HEK293T (cell line): ENCODE data around the gene FBLN2.

Experiments used
- ARNT ChIP-seq: fragments of 450-650 bp; IDR thresholded peaks from 2 replicates; pipeline ENCODE4 v1.6.1; 2017; ENCODE audit warnings: mild to moderate bottlenecking
- BHLHE40 ChIP-seq: fragments of 450-650 bp; IDR thresholded peaks from 2 replicates; pipeline ENCODE4 v1.6.1; 2016; ENCODE audit warnings: mild to moderate bottlenecking, moderate library complexity, borderline replicate concordance
- ELF4 ChIP-seq: fragments of 450-650 bp; IDR thresholded peaks from 2 replicates; pipeline ENCODE4 v1.6.1; 2017; ENCODE audit warnings: antibody characterized with exemption
- FOXA1 ChIP-seq: fragments of 450-650 bp; IDR thresholded peaks from 2 replicates; pipeline ENCODE4 v1.6.1; 2016; ENCODE audit warnings: mild to moderate bottlenecking
- FOXK2 ChIP-seq: fragments of 450-650 bp; IDR thresholded peaks from 2 replicates; pipeline ENCODE4 v1.6.1; 2016; ENCODE audit warnings: mild to moderate bottlenecking
- FOXM1 ChIP-seq: fragments of 450-650 bp; IDR thresholded peaks from 2 replicates; pipeline ENCODE4 v1.6.1; 2017; ENCODE audit warnings: mild to moderate bottlenecking, borderline replicate concordance
- HDGF ChIP-seq: fragments of 450-650 bp; IDR thresholded peaks from 2 replicates; pipeline ENCODE4 v1.6.1; 2017; ENCODE audit warnings: antibody characterized with exemption, borderline replicate concordance
- SP1 ChIP-seq: fragments of 450-650 bp; IDR thresholded peaks from 2 replicates; pipeline ENCODE4 v1.6.1; 2017
- SUZ12 ChIP-seq: fragments of 450-650 bp; IDR thresholded peaks from 2 replicates; pipeline ENCODE4 v1.6.1; 2016; ENCODE audit warnings: mild to moderate bottlenecking
- TARDBP ChIP-seq: fragments of 450-650 bp; IDR thresholded peaks from 2 replicates; pipeline ENCODE4 v1.6.1; 2016
- ZNF384 ChIP-seq: fragments of 450-650 bp; IDR thresholded peaks from 2 replicates; pipeline ENCODE4 v1.6.1; 2016

DNA sequence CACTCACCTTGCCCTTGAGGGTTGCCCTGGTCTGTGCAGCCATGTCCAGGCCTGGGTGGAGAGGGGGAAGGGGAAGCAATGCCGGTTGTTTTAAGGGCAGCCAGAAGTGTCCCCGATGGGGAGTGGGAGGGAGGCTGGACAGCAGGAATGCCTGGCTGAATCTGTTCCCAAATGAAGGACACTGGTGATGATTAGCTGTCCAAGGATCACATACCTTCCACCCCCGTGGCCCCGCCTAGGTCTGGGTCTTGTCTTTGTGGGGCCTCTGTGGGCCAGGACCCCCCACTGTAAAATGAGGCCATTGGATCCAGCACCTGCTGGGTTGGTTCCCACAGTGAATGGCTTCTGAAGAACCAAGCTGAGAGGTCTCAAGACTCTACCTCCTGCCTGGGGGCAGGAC, 71.4 kb downstream of the FBLN2 start:
- TF ChIP-seq HDGF (no peak), FOXM1 (no peak), ELF4 (no peak), SP1 (no peak), FOXA1 (no peak), FOXK2 (no peak), ARNT (no peak), ZNF384 (no peak), SUZ12 (no peak), TARDBP (no peak), BHLHE40 (no peak)
